Measurements from ENCODE around the gene UNC79. TPM values are rescaled to one million over a fixed set of nuclear protein-coding genes. Genes with fewer than 3 reads are reported as not detected.
"Not testable (repeated sequence)": the region's sequence is repeated elsewhere in the genome, so short reads cannot be mapped to it uniquely, and the experiment has no call there.

The UNC79 gene
- total RNA-seq, 1 donor from 2014 or later, result 0.03 TPM

DNA sequence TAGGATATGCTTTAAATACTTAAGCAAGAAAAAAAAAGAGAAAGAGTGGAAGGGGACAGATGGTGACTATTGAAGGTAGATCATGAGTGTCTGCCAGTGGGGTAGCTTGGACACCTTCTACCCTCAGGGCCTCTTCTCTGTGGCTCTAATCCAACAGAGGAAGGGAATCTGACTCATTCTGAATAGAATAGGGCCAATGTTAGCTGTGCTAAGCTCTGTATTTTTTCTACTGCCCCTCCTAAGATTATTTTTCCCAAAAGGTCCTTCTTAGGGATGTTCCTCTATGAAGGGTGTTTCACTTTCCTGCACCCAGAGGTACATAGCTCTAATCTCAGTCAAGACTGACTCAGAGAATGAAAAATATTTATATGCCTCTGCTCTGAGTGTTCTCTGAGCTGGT, 25.6 kb downstream of the UNC79 start:
- Mint-ChIP-seq H3K27me3 (ENCODE audit: insufficient read depth) (no peaks in the 10 kb centered on the region), H3K27ac (no peak overlapping the region), H3K9me3 (no peaks in the 10 kb centered on the region), H3K4me1 (ENCODE audit: low read depth) (no peaks in the 10 kb centered on the region), H3K4me3 (no peak overlapping the region), H3K36me3 (ENCODE audit: low read depth) (no peaks in the 10 kb centered on the region)
- intact Hi-C loops (cut with micrococcal nuclease), result no loop called here
- no peak for DNase-seq (ENCODE audit: low spot score)

DNA sequence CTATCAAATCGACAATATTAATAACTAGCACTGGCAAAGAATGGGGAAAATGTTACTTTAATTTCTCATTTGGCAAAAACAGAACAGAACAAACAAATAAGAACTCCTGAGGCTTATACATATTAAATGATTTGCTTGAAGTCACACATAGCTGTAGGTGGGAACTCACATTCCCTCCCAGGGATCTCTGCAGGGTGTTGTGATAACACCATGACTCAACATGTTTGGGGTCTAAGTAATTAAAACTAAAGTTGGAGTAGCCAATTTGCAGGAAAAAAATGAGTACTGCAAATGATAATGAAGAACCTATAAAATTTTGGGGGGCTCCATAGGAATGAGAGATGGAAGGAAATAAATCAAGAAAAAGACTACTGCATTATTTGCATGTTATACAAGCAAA, 27.5 kb downstream of the UNC79 start:
- intact Hi-C loops (cut with micrococcal nuclease), result no loop called here
- Mint-ChIP-seq H3K4me3 (no peak overlapping the region), H3K36me3 (ENCODE audit: low read depth) (no peaks in the 10 kb centered on the region)

DNA sequence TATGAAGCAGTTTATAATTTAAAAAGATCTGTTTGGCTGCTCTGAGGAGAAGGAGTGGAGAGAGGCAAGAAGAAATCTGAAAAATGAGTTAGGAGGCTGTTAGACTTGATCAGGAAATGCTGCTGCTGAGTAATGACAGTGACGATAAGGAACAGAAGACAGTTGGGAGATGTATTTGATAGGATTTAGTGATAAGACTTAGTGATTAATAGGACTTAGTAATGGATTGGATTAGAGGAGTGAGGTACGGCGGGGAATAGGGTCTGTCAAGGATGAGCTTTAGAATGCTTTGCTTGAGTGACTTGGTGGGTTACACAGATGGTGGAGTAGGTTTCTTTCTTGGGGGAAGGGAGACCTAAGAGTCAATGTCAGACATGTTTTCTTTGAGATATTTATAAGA, 31.7 kb downstream of the UNC79 start:
- H3K36me3 Mint-ChIP-seq (ENCODE audit: low read depth), result no peaks in the 10 kb centered on the region
- H3K27ac Mint-ChIP-seq, result no peak overlapping the region
- intact Hi-C loops (cut with micrococcal nuclease), result no loop called here
- DNase-seq (ENCODE audit: low spot score), result no peak
- no peaks in the 10 kb centered on the region for H3K4me1 Mint-ChIP-seq (ENCODE audit: low read depth)
- H3K27me3 Mint-ChIP-seq (ENCODE audit: insufficient read depth), result no peaks in the 10 kb centered on the region
- H3K9me3 Mint-ChIP-seq, result no peaks in the 10 kb centered on the region
- no peak overlapping the region for H3K4me3 Mint-ChIP-seq

More for the DNA sequence above, 27.5 kb downstream of the UNC79 start:
- H3K4me1 Mint-ChIP-seq (ENCODE audit: low read depth), result no peaks in the 10 kb centered on the region
- no peak overlapping the region for H3K27ac Mint-ChIP-seq
- no peaks in the 10 kb centered on the region for H3K9me3 Mint-ChIP-seq
- H3K27me3 Mint-ChIP-seq (ENCODE audit: insufficient read depth), result no peaks in the 10 kb centered on the region
- DNase-seq (ENCODE audit: low spot score), result no peak

DNA sequence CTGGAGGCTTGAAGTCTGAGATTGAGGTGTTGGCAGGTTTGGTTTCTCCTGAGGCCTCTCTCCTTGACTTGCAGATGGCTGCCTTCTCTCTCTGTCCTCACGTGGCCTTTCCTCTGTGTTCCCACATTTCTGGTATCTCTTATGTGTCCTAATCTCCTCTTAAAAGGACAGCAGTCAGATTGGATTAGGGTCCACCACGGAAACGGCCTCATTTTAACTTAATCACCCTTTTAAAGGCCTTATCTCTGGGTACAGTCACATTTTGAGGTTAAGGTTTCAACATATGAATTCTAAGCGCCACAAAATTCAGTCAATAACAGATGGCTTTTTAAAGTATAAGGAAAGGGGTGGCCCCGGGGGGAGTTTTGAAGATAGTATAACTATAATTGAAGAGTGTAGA, 33.5 kb downstream of the UNC79 start:
- Mint-ChIP-seq H3K4me3 (no peak overlapping the region), H3K27ac (no peak overlapping the region), H3K4me1 (ENCODE audit: low read depth) (no peaks in the 10 kb centered on the region), H3K36me3 (ENCODE audit: low read depth) (no peaks in the 10 kb centered on the region), H3K27me3 (ENCODE audit: insufficient read depth) (no peaks in the 10 kb centered on the region), H3K9me3 (no peaks in the 10 kb centered on the region)
- no peak for DNase-seq (ENCODE audit: low spot score)
- intact Hi-C loops (cut with micrococcal nuclease), result no loop called here

DNA sequence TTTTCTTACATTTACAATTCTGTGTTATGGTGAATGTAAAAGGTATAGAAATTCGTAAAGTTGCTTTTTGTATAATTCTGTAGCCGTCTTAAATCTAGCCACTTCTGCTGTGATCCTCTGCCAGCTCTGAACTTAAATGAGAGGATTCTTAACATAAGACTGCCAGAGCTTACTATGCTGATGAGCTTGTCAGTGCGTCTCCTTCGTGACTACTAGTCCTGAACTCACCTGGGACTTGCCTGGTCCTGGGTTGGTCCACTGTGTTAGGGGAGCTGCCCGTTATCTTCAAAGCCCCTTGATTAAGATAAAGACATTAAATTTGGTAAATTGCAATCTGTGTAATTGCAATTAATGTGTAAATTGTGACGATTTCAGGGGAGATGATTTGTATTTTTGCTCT, 44.7 kb downstream of the UNC79 start:
- DNase-seq (ENCODE audit: low spot score), result no peak
- no peaks in the 10 kb centered on the region for H3K4me1 Mint-ChIP-seq (ENCODE audit: low read depth)
- H3K27ac Mint-ChIP-seq, result no peak overlapping the region
- intact Hi-C loops (cut with micrococcal nuclease), result no loop called here
- H3K4me3 Mint-ChIP-seq, result no peak overlapping the region
- no peaks in the 10 kb centered on the region for H3K9me3 Mint-ChIP-seq
- H3K36me3 Mint-ChIP-seq (ENCODE audit: low read depth), result no peaks in the 10 kb centered on the region
- H3K27me3 Mint-ChIP-seq (ENCODE audit: insufficient read depth), result peaks cover 8% of the 10 kb centered on the region

DNA sequence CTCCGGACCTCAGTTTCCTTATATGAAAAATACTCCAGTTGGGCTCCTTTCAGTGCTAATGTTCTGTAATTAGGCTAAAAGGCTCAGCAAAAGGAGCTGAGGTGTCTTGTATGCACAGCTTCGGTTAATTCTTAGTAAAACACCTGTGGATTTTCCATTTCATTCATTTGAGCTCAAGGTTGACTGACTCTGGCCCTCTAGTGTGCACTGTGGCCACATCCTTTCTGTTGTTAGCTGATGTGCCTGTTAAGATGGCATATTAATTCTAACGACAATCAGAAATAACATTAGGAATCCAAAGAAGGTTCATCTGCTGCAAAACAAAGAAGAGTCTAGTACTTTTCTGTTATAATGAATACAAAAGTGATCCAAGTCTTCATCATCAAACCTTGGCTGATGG, 45.6 kb downstream of the UNC79 start:
- Mint-ChIP-seq H3K4me1 (ENCODE audit: low read depth) (no peaks in the 10 kb centered on the region), H3K27me3 (ENCODE audit: insufficient read depth) (peaks cover 8% of the 10 kb centered on the region), H3K9me3 (no peaks in the 10 kb centered on the region), H3K4me3 (no peak overlapping the region), H3K36me3 (ENCODE audit: low read depth) (no peaks in the 10 kb centered on the region), H3K27ac (no peak overlapping the region)
- no peak for DNase-seq (ENCODE audit: low spot score)
- intact Hi-C loops (cut with micrococcal nuclease), result no loop called here

DNA sequence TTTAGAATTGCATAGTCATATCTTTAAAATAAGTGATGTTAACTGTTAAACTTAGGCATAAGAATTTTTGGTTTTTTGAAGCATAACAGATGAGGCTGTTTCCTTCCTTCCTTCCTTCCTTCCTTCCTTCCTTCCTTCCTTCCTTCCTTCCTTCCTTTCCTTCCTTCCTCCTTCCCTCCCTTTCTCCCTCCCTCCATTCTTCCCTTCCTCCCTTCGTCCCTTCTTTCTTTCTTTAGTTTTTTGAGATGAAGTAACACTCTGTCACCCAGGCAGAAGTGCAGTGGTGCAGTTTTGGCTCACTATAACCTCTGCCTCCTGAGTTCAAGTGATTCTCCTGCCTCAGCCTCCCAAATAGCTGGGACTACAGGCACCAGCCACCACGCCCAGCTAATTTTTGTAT, 48.3 kb downstream of the UNC79 start:
- H3K36me3 Mint-ChIP-seq (ENCODE audit: low read depth); H3K4me1 Mint-ChIP-seq (ENCODE audit: low read depth); intact Hi-C loops (cut with micrococcal nuclease); DNase-seq (ENCODE audit: low spot score); H3K9me3 Mint-ChIP-seq; H3K27me3 Mint-ChIP-seq (ENCODE audit: insufficient read depth); H3K27ac Mint-ChIP-seq; H3K4me3 Mint-ChIP-seq: not testable (repeated sequence)

DNA sequence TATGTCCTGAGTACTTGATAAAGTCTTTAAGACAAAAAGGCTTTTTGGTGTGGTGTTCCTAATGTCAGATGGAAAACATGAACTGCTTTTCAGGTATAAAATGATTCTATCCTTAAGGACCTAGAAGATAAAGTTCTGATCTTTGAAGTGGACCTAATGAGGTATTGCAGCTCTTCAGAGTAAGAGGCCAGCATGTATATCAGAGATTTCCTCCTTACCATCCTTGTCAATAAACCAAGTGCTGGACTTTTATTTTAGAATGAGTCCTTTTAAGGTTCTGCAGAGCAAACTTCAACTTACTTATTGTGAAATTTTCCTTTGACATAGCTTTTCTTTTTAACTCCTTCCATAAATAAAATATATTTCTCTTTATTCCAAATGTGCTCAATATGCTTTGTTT, 50.1 kb downstream of the UNC79 start:
- no peaks in the 10 kb centered on the region for H3K4me1 Mint-ChIP-seq (ENCODE audit: low read depth)

DNA sequence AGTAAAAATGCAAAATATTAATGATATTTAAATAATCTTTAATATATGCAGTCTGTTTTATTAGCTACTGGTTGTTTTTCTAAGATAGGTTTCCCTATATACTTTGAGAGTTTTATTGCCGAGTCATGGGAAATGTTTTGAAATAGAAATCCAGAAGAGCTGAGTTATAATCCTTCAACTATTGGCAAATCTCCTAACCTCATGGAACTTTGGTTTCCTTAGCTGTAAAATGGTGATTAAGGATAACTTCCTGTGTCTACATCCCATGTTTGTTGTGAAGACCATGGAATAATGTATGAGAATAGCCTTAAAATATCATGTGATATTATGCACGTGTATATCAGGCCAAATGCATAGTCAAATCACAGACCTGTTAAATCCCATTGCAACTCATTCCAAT, 51.0 kb downstream of the UNC79 start:
- Mint-ChIP-seq H3K4me3 (no peak overlapping the region), H3K27ac (no peak overlapping the region), H3K4me1 (ENCODE audit: low read depth) (no peaks in the 10 kb centered on the region), H3K36me3 (ENCODE audit: low read depth) (no peaks in the 10 kb centered on the region), H3K27me3 (ENCODE audit: insufficient read depth) (peaks cover 2% of the 10 kb centered on the region), H3K9me3 (no peaks in the 10 kb centered on the region)
- intact Hi-C loops (cut with micrococcal nuclease), result no loop called here
- no peak for DNase-seq (ENCODE audit: low spot score)

More for the DNA sequence above, 50.1 kb downstream of the UNC79 start:
- no peaks in the 10 kb centered on the region for H3K9me3 Mint-ChIP-seq
- H3K27me3 Mint-ChIP-seq (ENCODE audit: insufficient read depth), result peaks cover 2% of the 10 kb centered on the region
- DNase-seq (ENCODE audit: low spot score), result no peak
- H3K27ac Mint-ChIP-seq, result no peak overlapping the region
- no peak overlapping the region for H3K4me3 Mint-ChIP-seq
- intact Hi-C loops (cut with micrococcal nuclease), result no loop called here
- no peaks in the 10 kb centered on the region for H3K36me3 Mint-ChIP-seq (ENCODE audit: low read depth)

DNA sequence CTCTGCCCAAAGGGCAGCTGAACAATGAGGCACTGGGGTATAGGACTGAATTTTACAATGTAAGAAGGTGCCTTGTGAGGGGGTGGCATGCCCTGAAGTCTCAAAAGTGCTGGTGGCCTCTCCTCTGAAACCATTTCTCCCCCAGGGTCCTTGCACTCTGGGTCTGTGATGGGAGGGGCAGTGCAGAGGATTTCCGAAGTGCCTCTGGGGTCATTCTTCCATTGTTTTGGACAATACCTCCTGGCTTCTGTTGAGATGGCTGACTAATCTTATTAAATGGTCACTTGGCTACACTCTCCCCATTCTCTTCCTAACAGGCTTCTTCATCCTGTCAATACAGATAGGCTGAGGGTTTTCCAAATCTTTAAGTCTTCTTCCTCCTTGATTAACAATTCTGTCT, 59.3 kb downstream of the UNC79 start:
- H3K36me3 Mint-ChIP-seq (ENCODE audit: low read depth), result no peaks in the 10 kb centered on the region
- H3K27me3 Mint-ChIP-seq (ENCODE audit: insufficient read depth), result no peaks in the 10 kb centered on the region
- no peaks in the 10 kb centered on the region for H3K9me3 Mint-ChIP-seq
- H3K4me1 Mint-ChIP-seq (ENCODE audit: low read depth), result no peaks in the 10 kb centered on the region
- intact Hi-C loops (cut with micrococcal nuclease), result no loop called here
- no peak for DNase-seq (ENCODE audit: low spot score)
- no peak overlapping the region for H3K4me3 Mint-ChIP-seq
- no peak overlapping the region for H3K27ac Mint-ChIP-seq

DNA sequence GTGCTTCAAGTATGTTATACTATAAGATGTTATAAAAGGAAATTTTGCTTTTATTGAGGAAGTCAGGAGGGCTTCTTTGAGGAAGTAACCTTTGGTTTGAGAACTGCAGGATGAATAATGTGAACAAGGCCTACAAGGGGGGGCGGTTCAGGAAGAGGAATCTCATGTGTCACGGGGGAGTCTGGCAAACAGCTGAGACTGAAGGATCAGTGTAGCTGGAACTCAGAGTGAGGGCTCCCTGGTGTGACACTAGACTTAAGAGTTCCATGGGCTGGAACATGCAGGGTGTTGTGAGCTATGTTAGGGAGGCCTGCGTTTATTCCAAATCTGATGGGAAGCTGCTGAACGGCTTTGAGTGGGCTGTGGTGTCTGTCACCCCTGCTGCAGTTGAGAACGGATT, 62.3 kb downstream of the UNC79 start:
- no peak overlapping the region for H3K27ac Mint-ChIP-seq
- H3K9me3 Mint-ChIP-seq, result no peaks in the 10 kb centered on the region
- H3K4me3 Mint-ChIP-seq, result no peak overlapping the region
- DNase-seq (ENCODE audit: low spot score), result no peak
- no peaks in the 10 kb centered on the region for H3K4me1 Mint-ChIP-seq (ENCODE audit: low read depth)
- H3K36me3 Mint-ChIP-seq (ENCODE audit: low read depth), result no peaks in the 10 kb centered on the region
- intact Hi-C loops (cut with micrococcal nuclease), result no loop called here
- H3K27me3 Mint-ChIP-seq (ENCODE audit: insufficient read depth), result peaks cover 2% of the 10 kb centered on the region

DNA sequence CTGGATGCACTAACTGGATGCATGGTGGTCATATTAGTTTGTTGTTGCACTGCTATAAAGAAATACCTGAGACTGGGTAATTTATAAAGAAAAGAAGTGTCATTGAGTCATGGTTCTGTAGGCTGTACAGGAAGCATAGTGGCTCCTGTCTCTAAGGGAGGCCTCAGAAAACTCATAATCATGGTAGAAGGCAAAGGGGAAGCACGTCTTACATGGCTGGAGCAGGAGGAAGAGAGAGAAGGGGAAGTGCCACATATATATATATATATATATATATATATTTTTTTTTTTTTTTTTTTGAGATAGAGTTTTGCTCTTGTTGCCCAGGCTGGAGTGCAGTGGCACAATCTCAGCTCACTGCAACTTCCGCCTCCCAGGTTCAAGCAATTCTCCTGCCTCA, 62.9 kb downstream of the UNC79 start:
- H3K4me1 Mint-ChIP-seq (ENCODE audit: low read depth); H3K9me3 Mint-ChIP-seq; H3K27ac Mint-ChIP-seq; DNase-seq (ENCODE audit: low spot score); H3K27me3 Mint-ChIP-seq (ENCODE audit: insufficient read depth); H3K36me3 Mint-ChIP-seq (ENCODE audit: low read depth); intact Hi-C loops (cut with micrococcal nuclease); H3K4me3 Mint-ChIP-seq: not testable (repeated sequence)

DNA sequence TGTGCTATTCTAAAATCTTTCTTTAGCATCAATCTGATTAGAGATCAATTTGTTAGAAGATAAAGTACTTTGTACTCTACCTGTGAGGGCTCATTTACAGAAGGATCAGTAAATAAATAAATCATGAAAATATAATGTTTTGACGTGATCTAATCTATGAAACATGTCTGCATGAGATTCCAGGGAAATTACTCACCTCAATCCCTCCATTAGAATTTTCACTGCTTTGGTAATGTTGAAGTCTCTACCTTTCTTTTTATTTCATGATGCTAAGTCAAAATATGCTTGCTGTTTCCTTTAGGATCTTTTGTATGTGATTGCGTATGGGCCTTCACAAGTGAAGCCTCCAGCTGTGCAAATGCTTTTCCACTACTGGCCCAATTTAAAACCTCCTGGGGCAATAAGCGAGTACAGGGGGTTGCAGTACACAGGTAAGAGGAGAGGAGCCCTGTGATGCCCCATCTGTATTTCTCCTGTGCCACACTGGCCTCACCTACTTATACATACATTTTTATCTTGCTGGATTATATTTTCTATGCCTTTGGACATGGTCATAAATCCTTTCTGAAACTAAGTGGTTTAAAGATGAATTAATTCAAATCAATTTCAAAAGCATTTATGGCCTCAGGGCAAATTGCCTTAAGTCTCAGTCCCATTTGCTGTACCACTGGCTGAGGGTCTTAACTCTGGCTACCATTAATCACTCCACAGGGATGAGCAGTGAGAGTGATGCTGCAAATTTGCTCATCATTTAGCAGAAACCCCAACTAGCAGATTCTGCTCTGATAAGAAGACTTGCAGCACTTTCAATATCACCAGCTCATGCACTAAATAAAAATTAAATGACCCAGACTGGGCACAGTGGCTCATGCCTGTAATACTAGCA, 66.4 kb downstream of the UNC79 start:
- no peak overlapping the region for H3K27ac Mint-ChIP-seq
- no peak overlapping the region for H3K4me3 Mint-ChIP-seq
- no peaks in the 10 kb centered on the region for H3K36me3 Mint-ChIP-seq (ENCODE audit: low read depth)
- no peak for DNase-seq (ENCODE audit: low spot score)
- no peaks in the 10 kb centered on the region for H3K4me1 Mint-ChIP-seq (ENCODE audit: low read depth)
- H3K9me3 Mint-ChIP-seq, result no peaks in the 10 kb centered on the region
- H3K27me3 Mint-ChIP-seq (ENCODE audit: insufficient read depth), result peaks cover 2% of the 10 kb centered on the region
- intact Hi-C loops (cut with micrococcal nuclease), result no loop called here

DNA sequence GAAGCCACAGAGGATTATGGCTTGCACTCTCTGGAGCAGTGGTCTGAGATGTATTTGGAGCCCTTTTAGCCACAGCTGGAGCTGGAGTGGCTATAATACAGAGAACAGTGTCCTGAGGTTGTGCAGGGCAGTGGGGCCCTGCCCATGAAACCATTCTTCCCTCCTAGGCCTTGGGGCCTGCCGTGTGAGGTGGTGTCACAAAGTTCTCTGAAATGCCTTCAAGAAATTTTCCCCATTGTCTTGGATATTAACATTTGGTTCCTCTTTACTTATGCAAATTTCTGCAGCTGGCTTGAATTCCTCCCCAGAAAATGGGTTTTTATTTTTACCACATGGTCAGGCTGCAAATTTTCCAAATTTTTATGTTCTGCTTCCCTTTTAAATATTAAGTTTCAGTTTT, 79.3 kb downstream of the UNC79 start:
- Mint-ChIP-seq H3K27ac (no peak overlapping the region), H3K4me3 (no peak overlapping the region), H3K4me1 (ENCODE audit: low read depth) (no peaks in the 10 kb centered on the region), H3K36me3 (ENCODE audit: low read depth) (no peaks in the 10 kb centered on the region), H3K9me3 (no peaks in the 10 kb centered on the region), H3K27me3 (ENCODE audit: insufficient read depth) (peaks cover 14% of the 10 kb centered on the region)
- intact Hi-C loops (cut with micrococcal nuclease), result no loop called here
- DNase-seq (ENCODE audit: low spot score), result no peak

Measured in activated T-helper 1 cell treated with anti-CD3 and anti-CD28 coated beads, Interleukin-12 subunit alpha, Interleukin-12 subunit beta, Interleukin-2, Interleukin-4 antibody, amounts not matched to agents 30 ng/mL and 10 ng/mL and 1 ng/mL, durations not matched to agents 14 hours and 24 hours and 36 hours (primary cell).